HG02852 (cell line): ENCODE results near the gene SUGP1.

ENCODE experiments used
- ATAC-seq: cut with Tn5 transposase; IDR thresholded peaks from one replicate; pipeline ENCODE4 v1.9.1; 2021; ENCODE audit warnings: mild to moderate bottlenecking, moderate library complexity; ENCODE audit not compliant: unreplicated experiment

The SUGP1 gene

DNA sequence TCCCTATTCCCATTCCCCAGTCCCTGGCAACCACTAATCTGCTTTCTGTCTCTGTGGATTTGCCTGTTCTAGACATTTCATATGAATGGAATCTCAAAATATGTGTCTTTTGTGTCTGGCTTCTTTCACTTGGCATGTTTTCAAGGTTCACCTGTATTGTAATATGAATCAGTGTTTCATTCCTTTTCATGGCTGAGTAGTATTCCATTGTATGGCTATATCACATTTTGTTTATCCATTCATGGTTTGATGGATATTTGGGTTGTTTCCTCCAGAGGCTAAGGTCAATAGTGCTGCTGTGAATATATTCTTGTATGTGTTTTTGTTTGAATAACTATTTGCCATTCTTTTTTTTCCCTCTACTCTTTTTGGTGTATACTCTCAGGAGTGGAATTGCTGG, 84.1 kb downstream of the SUGP1 start:
- ATAC-seq, result no peak

GRCh38 chr19:19234220-19234816, 86.0 kb downstream of the SUGP1 start:
- ATAC-seq, result no peak

- no peak for ATAC-seq
Measured at GRCh38 chr19:19232261-19232721, 88.0 kb downstream of the SUGP1 start.

DNA sequence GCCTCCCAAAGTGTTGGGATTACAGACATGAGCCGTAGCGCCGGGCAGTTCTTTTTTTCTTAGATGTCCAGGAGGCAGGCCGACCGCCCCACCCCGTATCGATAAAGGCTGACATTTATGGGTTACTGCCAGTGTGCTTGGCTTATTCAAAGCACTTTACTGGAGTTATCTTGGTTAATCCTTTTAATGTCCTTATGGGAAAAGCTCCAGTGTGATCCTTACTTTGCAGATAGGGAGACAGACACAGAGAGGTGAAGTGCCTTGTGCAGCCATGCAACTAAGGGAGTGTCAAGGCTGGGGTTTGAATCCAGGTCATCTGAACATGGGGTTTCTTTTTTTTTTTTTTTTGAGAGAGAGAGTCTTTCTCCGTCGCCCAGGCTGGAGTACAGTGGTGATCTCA, 89.3 kb downstream of the SUGP1 start:
- ATAC-seq, result no peak

GRCh38 chr19:19229701-19230100, 90.6 kb downstream of the SUGP1 start:
- no peak for ATAC-seq

DNA sequence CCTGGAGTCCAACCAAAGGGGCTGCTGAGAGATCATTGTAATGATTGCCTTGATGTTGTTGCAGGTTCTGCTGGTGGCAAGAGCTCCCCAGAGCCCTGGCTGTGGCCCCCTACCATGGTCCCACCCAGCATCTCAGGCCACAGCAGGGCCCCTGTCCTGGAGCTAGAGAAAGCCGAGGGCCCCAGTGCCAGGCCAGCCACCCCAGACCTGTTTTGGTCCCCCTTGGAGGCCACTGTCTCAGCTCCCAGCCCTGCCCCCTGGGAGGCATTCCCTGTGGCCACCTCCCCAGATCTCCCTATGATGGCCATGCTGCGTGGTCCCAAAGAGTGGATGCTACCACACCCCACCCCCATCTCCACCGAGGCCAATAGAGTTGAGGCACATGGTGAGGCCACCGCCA, 93.1 kb downstream of the SUGP1 start:
- ATAC-seq, result no peak

DNA sequence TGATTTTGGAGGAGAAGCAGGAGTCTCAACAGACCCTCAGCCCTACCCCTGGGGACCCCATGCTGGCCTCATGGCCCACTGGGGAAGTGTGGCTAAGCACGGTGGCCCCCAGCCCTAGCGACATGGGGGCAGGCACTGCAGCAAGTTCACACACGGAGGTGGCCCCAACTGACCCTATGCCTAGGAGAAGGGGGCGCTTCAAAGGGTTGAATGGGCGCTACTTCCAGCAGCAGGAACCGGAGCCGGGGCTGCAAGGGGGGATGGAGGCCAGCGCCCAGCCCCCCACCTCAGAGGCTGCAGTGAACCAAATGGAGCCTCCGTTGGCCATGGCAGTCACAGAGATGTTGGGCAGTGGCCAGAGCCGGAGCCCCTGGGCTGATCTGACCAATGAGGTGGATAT, 93.6 kb downstream of the SUGP1 start:
- no peak for ATAC-seq

- no peak for ATAC-seq
Measured at GRCh38 chr19:19226204-19226603, 94.1 kb downstream of the SUGP1 start.
